Liver (tissue), 9 donors: ENCODE data around the gene KIF22. TPM values are rescaled to one million over a fixed set of nuclear protein-coding genes. Genes with fewer than 3 reads are reported as not detected.

Source experiments
- DNase-seq: peaks from one replicate; pipeline ENCODE4 v3.0.0-alpha.2; 2017; ENCODE audit warnings: low spot score
- H3K27ac ChIP-seq, 2 donors: one replicate each; pipeline ENCODE4 v1.7.0; 2013; ENCODE audit warnings: inconsistent platforms in 2 of 2, low read length in 2 of 2, control low read depth in 1 of 2, low read depth in 1 of 2, mild to moderate bottlenecking in 1 of 2
- H3K27me3 ChIP-seq, 4 donors: one replicate each; pipeline versions ENCODE4 v1.6.1 to v1.7.0; 2013; ENCODE audit warnings: low read length in 3 of 4, inconsistent platforms in 1 of 4, mild to moderate bottlenecking in 1 of 4, moderate library complexity in 1 of 4; ENCODE audit not compliant: control insufficient read depth in 4 of 4, insufficient read depth in 4 of 4
- H3K36me3 ChIP-seq, 4 donors: one replicate each; pipeline versions ENCODE4 v1.6.1 to v1.7.0; 2013; ENCODE audit warnings: low read length in 3 of 4, mild to moderate bottlenecking in 3 of 4, low read depth in 1 of 4, moderate library complexity in 1 of 4; ENCODE audit not compliant: control insufficient read depth in 4 of 4, insufficient read depth in 3 of 4
- H3K4me1 ChIP-seq, 4 donors: one replicate each; pipeline versions ENCODE4 v1.6.1 to v1.7.0; 2013; ENCODE audit warnings: low read length in 3 of 4, mild to moderate bottlenecking in 3 of 4, moderate library complexity in 1 of 4; ENCODE audit not compliant: control insufficient read depth in 4 of 4, insufficient read depth in 4 of 4
- H3K4me3 ChIP-seq, 3 donors: one replicate each; pipeline versions ENCODE4 v1.6.1 to v1.7.0; 2013; ENCODE audit warnings: low read length in 3 of 3, control low read depth in 1 of 3, low read depth in 1 of 3, mild to moderate bottlenecking in 1 of 3
- H3K9ac ChIP-seq, 2 donors: one replicate each; pipeline ENCODE4 v1.7.0; 2013; ENCODE audit warnings: low read length in 2 of 2, mild to moderate bottlenecking in 2 of 2, moderate library complexity in 2 of 2, control low read depth in 1 of 2, low read depth in 1 of 2
- H3K9me3 ChIP-seq, 4 donors: one replicate each; pipeline versions ENCODE4 v1.6.1 to v1.7.0; 2013; ENCODE audit warnings: low read length in 3 of 4; ENCODE audit not compliant: control insufficient read depth in 4 of 4
- ATF3 ChIP-seq: IDR thresholded peaks from 2 replicates; pipeline ENCODE4 v1.6.1; 2016; ENCODE audit warnings: antibody characterized with exemption
- CTCF ChIP-seq: fragments of 150-350 bp; IDR thresholded peaks from 2 replicates; pipeline ENCODE4 v1.5.1; 2017; ENCODE audit warnings: improper control_type of control experiment, low read depth, low read length; ENCODE audit not compliant: missing input control
- FOXA1 ChIP-seq: IDR thresholded peaks from 2 replicates; pipeline ENCODE4 v1.6.1; 2016; ENCODE audit warnings: antibody characterized with exemption
- FOXA2 ChIP-seq: IDR thresholded peaks from 2 replicates; pipeline ENCODE4 v1.6.1; 2016; ENCODE audit warnings: antibody characterized with exemption
- GABPA ChIP-seq, 2 donors: IDR thresholded peaks in 1 of 2; conservative IDR thresholded peaks in 1 of 2; 2 replicates each; pipeline ENCODE4 v1.6.1; 2016; ENCODE audit warnings: antibody characterized with exemption in 2 of 2, mild to moderate bottlenecking in 1 of 2, moderate library complexity in 1 of 2
- HNF4A ChIP-seq, 2 donors: conservative IDR thresholded peaks; 2 replicates each; pipeline ENCODE4 v1.6.1; 2016; ENCODE audit warnings: antibody characterized with exemption in 2 of 2, mild to moderate bottlenecking in 2 of 2
- HNF4G ChIP-seq: IDR thresholded peaks from 2 replicates; pipeline ENCODE4 v1.6.1; 2016; ENCODE audit warnings: antibody characterized with exemption
- JUND ChIP-seq, 2 donors: IDR thresholded peaks; 2 replicates each; pipeline ENCODE4 v1.6.1; 2016; ENCODE audit warnings: antibody characterized with exemption in 2 of 2
- MAX ChIP-seq: IDR thresholded peaks from 2 replicates; pipeline ENCODE4 v1.6.1; 2016; ENCODE audit warnings: antibody characterized with exemption
- NR2F2 ChIP-seq: IDR thresholded peaks from 2 replicates; pipeline ENCODE4 v1.6.1; 2016; ENCODE audit warnings: antibody characterized with exemption
- RAD21 ChIP-seq, 2 donors: IDR thresholded peaks; 2 replicates each; pipeline ENCODE4 v1.6.1; 2016; ENCODE audit warnings: antibody characterized with exemption in 2 of 2, mild to moderate bottlenecking in 2 of 2
- REST ChIP-seq: IDR thresholded peaks from 2 replicates; pipeline ENCODE4 v1.6.1; 2016; ENCODE audit warnings: antibody characterized with exemption, mild to moderate bottlenecking
- RXRA ChIP-seq, 2 donors: IDR thresholded peaks; 2 replicates each; pipeline ENCODE4 v1.6.1; 2017 to 2018; ENCODE audit warnings: antibody characterized with exemption in 2 of 2, mild to moderate bottlenecking in 1 of 2
- SP1 ChIP-seq: IDR thresholded peaks from 2 replicates; pipeline ENCODE4 v1.6.1; 2018; ENCODE audit warnings: antibody characterized with exemption, mild to moderate bottlenecking
- TAF1 ChIP-seq: conservative IDR thresholded peaks from 2 replicates; pipeline ENCODE4 v1.6.1; 2016; ENCODE audit warnings: antibody characterized with exemption, mild to moderate bottlenecking
- YY1 ChIP-seq: IDR thresholded peaks from 2 replicates; pipeline ENCODE4 v1.6.1; 2016; ENCODE audit warnings: antibody characterized with exemption, mild to moderate bottlenecking
- ZBTB33 ChIP-seq: IDR thresholded peaks from 2 replicates; pipeline ENCODE4 v1.6.1; 2016; ENCODE audit warnings: antibody characterized with exemption
- WGBS: extraction: QIAGEN DNeasy Blood & Tissue Kit; methylation state at CpG from one replicate; pipeline ENCODE4 v1.1.7; 2013; 5-methylcytosine and 5-hydroxymethylcytosine counted together
- polyA plus RNA-seq, 2 donors: library from polyadenylated mRNA; stranded (reverse) in 1 of 2; unstranded in 1 of 2; fragments of 200-250 nt in 1 of 2; fragments of >200 nt in 1 of 2; fragmentation: Nextera tagmentation in 1 of 2; extraction: Ambion mirVana in 1 of 2; gene quantifications; one replicate each; pipeline versions ENCODE4 v1.2.1 to v1.2.3, GENCODE V29; 2013 to 2015
- total RNA-seq, 2 donors: library from RNA; depleted of rRNA; stranded (reverse); fragments of >200 nt; gene quantifications; one replicate each; pipeline ENCODE4 v1.2.3, GENCODE V29; 2014
- donor health status: healthy.
- donor health status: healthy.
- donor health status: healthy.
- donor health status: healthy.
- donor health status: healthy.

Gene KIF22
- total and polyA plus RNA-seq, 4 donors, result 15.0 to 80.1 (median 49.3) TPM

- no peak for TF ChIP-seq REST
- TF ChIP-seq RAD21 (IDR thresholded peaks at IDR 0.05), result peak; percentile 38 to 59
Observed at GRCh38 chr16:29807426-29808218, 17.1 kb downstream of the KIF22 start (continued).

GRCh38 chr16:29808219-29808900 is 17.8 kb downstream of the KIF22 start:
- Histone ChIP-seq H3K4me1 (peaks cover 16 to 56% (median 36%) of the 10 kb centered on the region in 4 donors), H3K9me3 (no peaks in the 10 kb centered on the region), H3K4me3 (peak overlapping the region in 2 of 3 donors; percentile 14 to 93), H3K27ac (peak overlapping the region; percentile 73 to 88), H3K36me3 (peaks cover 2 to 10% (median 4%) of the 10 kb centered on the region in 4 donors), H3K9ac (peak overlapping the region in 1 of 2 donors; percentile 51), H3K27me3 (no peaks in the 10 kb centered on the region)
- no peak for DNase-seq
- TF ChIP-seq JUND (IDR thresholded peaks at IDR 0.05), result no peak
- no peak for TF ChIP-seq YY1
- no peak for TF ChIP-seq REST
- TF ChIP-seq RXRA (IDR thresholded peaks at IDR 0.05), result no peak
- no peak for TF ChIP-seq MAX
- TF ChIP-seq TAF1, result no peak
- no peak for TF ChIP-seq NR2F2
- TF ChIP-seq SP1, result no peak
- no peak for TF ChIP-seq FOXA2
- TF ChIP-seq FOXA1, result no peak
- no peak for TF ChIP-seq ATF3
- TF ChIP-seq RAD21 (IDR thresholded peaks at IDR 0.05), result no peak
- TF ChIP-seq CTCF, result no peak
- TF ChIP-seq HNF4A (conservative IDR thresholded peaks at IDR 0.05), result no peak
- TF ChIP-seq HNF4G, result no peak
- no peak for TF ChIP-seq GABPA (IDR thresholded peaks at IDR 0.05 in 1 of 2, conservative IDR thresholded peaks at IDR 0.05 in 1 of 2)
- TF ChIP-seq ZBTB33, result no peak
- WGBS, result 68% methylated on average over 25 of the region's 25 CpGs
